ENCODE data around the gene ODAPH.

GRCh38 chr4:75525086-75525485 lies 30.8 kb upstream of the ODAPH start:
- no peak for TF ChIP-seq POLR2A (IDR thresholded peaks at IDR 0.05)
- TF ChIP-seq, protein P1, sequence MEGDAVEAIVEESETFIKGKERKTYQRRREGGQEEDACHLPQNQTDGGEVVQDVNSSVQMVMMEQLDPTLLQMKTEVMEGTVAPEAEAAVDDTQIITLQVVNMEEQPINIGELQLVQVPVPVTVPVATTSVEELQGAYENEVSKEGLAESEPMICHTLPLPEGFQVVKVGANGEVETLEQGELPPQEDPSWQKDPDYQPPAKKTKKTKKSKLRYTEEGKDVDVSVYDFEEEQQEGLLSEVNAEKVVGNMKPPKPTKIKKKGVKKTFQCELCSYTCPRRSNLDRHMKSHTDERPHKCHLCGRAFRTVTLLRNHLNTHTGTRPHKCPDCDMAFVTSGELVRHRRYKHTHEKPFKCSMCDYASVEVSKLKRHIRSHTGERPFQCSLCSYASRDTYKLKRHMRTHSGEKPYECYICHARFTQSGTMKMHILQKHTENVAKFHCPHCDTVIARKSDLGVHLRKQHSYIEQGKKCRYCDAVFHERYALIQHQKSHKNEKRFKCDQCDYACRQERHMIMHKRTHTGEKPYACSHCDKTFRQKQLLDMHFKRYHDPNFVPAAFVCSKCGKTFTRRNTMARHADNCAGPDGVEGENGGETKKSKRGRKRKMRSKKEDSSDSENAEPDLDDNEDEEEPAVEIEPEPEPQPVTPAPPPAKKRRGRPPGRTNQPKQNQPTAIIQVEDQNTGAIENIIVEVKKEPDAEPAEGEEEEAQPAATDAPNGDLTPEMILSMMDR (IDR thresholded peaks at IDR 0.05): no peak
- no peak for TF ChIP-seq POLR2AphosphoS5 (IDR thresholded peaks at IDR 0.05)
- no peak for TF ChIP-seq EP300 (IDR thresholded peaks at IDR 0.05; ENCODE audit: low read depth)

Data from transverse colon (tissue), 4 donors.